Measurements from ENCODE around the gene ZNF491.
"Not testable (repeated sequence)": the region's sequence is repeated elsewhere in the genome, so short reads cannot be mapped to it uniquely, and the experiment has no call there.

The ZNF491 gene

GRCh38 chr19:11798391-11799330 lies at the start of gene ZNF491:
TSS of gene ZNF491 (plus strand) at chr19:11798523. CDS start at chr19:11805954, 7,431 bp downstream.
- DNase-seq = peak; percentile 77

- DNase-seq = no peak
Observed at GRCh38 chr19:11749751-11750150, 48.6 kb upstream of the ZNF491 start.

DNA sequence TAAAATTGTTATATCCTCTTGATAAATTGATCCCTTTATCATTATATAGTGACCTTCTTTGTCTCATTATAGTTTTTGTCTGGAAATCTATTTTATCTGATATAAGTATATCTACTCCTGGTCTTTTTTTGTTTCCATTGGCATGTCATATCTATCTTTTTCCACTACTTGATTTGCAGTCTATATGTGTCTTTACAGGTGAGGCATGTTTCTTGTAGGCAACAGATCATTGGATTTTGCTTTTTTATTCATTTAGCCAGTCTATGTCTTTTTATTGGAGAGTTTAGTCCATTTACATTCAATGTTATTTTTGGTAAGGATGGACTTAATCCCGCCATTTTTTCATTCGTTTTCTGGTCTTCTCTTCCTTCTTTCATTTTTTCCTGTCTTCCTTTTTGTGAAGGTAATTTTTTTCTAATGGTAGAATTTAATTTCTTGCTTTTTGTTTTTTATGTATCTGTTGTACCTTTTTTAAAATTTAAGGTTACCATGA lies 46.0 kb upstream of the ZNF491 start:
- DNase-seq = no peak

DNA sequence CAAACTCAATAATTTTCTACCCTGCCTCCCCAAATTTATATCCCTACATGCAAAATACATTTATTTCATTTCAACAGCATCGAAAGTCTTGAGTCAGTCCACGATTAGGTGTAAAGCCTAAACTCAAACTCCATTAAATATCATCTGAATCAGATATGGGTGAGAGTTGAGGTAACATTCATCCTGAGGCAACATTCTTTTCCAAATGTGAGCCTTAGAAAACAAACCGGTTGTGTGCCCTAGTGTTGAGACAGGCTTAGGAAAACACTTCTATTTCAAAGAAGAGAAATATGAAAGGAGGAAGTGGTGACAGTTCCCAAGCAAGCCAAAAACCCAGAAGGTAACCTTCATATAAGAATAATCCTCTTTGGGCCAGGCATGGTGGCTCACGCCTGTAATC lies 43.7 kb upstream of the ZNF491 start:
- no peak for DNase-seq

GRCh38 chr19:11756965-11757364 lies 41.4 kb upstream of the ZNF491 start:
- DNase-seq = no peak

DNA sequence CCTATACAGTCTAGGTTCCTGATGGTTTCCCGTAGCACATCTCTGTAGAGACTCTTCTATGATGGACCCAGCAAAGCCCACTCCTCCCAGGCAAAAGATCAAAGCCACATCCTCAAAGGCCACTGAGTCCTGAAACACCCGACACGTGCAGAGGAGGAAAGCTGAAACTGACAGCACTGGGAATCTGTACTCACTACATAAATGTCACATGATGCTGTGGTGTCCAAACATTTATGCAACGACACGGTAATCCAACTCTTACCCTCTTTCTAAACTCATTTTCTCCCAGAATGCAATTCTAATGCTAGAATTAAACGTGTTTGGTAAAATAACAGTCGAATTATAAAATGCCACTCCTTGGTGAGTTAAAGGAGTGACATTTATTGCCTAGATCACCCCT lies 38.5 kb upstream of the ZNF491 start:
- no peak for DNase-seq

DNA sequence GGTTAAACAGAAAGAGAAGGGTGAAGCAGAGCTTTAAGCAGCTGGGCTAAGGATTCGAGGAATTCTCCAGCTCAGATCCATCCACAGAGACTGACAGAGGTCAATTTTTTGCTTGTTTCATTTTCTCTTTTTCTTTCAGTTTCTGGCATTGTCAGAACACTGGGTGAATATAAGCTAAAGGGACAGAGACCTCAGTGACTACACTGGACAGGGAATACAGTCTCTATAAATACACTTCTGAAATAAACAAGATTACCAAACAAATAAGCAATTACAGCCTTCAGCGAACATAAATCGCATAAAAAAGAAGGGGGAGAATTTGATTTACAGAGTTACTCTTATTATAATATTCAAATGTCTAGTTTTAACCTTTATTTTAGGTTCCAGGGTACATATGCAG lies 35.2 kb upstream of the ZNF491 start:
- DNase-seq = no peak

- DNase-seq = no peak
Observed at GRCh38 chr19:11763611-11764010, 34.7 kb upstream of the ZNF491 start.

DNA sequence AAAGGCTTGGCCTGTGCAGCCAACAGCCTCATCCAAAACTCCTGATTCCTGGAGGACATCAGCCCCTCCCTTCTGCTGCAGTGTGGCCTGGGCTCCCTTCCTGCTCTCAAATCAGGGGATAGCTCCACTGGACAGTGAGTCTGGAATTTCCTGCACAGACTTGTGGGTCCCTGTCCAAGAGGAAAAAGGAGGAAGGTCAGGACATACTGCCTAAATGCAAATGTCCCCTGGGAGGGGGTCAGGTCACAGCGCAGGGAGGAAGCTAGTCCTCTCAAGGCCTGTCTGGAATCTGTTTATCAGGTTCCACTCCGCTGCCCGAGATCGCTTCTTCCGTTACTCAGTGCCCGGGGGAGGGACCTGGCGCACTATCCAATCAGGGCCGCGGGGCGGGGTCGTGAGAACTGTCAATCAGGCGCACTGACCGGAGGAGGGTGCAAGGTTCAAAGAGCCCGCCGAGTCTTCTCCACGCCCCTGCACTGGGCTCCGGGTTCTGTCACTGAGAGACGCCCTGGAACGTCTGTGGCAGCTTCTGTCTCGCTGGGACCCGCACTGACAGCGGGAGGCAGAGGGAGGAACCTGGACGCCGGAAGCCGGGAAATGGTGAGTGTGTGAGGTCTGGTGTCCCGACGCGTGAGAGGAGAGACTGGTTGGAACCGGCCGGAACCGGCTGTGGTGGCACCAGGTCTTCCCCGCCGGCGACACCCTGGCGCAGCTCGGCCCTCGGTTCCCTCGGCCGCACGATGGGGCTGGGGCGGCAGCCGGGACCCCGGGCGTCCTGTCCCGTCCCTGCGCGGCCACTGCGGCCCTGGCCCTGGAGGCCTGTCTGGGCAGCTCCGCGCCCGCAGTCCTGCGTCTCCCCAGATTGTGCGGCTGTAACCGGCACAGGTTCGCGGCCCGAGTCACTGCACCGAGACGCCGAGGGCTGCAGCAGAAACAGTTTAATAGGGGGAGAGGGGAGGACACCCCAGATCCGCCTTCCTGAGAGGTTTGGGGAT lies 31.4 kb upstream of the ZNF491 start, which contains the start of gene ZNF441:
ZNF441 (plus strand) TSS at position 404 of the 995 bp plus-strand sequence; CDS start at position 598, 194 bp downstream.
- peak; percentile 69 for DNase-seq

- DNase-seq = no peak
Observed at GRCh38 chr19:11767633-11768133, 30.6 kb upstream of the ZNF491 start.

DNA sequence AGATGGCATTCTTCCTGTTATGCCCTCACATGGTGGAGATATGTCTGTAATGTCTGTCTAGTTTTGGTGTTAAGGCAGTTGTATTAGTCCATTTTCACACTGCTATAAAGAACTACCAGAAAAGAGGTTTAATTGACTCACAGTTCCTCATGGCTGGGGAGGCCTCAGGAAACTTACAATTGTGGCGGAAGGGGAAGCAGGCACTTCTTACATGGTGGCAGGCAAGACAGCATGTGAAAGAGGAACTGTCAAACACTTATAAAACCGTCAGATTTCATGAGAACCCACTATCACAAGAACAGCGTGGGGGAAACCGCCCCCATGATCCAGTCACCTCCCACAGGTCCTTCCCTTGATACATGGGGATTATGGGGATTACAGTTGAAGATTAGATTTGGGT lies 28.3 kb upstream of the ZNF491 start:
- no peak for DNase-seq

- not testable (repeated sequence) for DNase-seq
Observed at GRCh38 chr19:11771520-11771919, 26.8 kb upstream of the ZNF491 start.

DNA sequence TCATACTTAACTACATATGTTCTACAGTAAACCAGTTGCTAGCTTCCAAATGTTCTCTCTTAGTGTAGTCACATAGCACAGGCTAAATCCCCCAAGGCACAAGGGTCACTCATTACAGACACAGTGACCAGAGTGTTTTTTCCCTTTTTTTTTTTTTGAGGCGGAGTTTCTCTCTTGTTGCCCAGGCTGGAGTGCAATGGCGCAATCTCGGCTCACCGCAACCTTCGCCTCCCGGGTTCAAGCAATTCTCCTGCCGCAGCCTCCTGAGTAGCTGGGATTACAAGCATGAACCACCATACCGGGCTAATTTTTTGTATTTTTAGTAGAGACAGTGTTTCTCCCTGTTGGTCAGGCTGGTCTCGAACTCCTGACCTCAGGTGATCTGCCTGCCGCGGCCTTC lies 21.7 kb upstream of the ZNF491 start:
- DNase-seq = not testable (repeated sequence)

DNA sequence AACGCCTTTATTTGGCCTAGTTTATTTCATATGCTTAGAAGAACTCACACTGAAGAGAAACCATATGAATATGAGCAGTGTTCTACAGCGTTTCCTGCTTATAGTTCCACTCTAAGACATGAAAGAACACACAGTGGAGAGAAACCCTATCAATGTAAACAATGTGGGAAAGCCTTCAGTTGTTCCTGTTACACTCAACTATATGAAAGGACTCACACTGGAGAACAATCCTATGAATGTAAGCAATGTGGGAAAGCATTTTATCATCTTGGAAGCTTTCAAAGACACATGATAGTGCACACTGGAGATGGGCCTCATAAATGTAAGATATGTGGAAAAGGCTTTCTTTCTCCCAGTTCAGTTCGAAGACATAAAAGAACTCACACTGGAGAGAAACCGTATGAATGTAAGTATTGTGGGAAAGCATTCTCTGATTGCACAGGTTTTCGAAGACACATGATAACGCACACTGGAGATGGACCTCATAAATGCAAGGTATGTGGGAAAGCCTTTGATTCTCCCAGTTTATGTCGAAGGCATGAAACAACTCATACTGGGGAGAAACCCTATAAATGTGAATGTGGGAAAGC lies 17.8 kb upstream of the ZNF491 start:
- DNase-seq = no peak

- DNase-seq = no peak
Observed at GRCh38 chr19:11781295-11782057, 16.8 kb upstream of the ZNF491 start.

DNA sequence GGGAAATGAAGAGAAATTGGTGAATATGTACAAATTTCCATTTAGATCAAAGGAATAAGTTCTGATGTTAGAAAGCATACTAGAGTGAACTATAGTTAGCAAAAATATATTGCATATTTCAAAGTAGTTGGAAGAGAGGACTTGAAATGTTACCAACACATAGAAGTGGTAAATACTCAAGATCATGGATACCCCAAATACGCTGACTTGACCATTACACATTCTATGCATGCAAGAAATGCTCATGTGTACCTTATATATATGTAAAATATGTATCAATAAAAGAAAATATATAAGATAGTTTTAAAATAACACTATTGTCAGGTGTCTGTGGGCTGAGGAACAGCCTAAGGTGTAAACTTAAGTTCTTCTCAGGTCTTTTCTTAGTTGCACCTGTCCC lies 14.6 kb upstream of the ZNF491 start:
- DNase-seq = no peak

- DNase-seq = no peak
Observed at GRCh38 chr19:11784356-11784755, 14.0 kb upstream of the ZNF491 start.

- DNase-seq = no peak
Observed at GRCh38 chr19:11787536-11787935, 10.8 kb upstream of the ZNF491 start.

DNA sequence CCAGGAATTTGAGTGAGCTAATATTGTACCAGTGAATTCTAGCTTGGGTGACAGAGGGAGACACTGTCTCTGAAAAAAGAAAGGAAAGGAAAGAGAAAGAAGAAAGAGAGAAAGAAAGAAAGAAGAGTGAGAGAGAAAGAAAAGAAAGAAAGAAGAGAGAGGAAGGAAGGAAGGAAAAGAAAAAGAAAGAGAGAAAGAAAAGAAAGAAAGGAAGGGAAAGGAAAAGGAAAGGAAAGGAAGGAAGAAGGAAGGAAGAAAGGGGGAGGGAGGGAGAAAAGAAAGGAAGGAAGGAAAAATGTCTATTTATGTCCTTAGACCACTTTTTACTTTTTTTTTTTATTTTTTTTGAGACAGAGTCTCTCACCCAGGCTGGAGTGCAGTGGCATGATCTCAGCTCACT lies 5.4 kb upstream of the ZNF491 start:
- DNase-seq = no peak

- peak; percentile 13 for DNase-seq
Observed at GRCh38 chr19:11797491-11797890, 832 bp upstream of the ZNF491 start.

DNA sequence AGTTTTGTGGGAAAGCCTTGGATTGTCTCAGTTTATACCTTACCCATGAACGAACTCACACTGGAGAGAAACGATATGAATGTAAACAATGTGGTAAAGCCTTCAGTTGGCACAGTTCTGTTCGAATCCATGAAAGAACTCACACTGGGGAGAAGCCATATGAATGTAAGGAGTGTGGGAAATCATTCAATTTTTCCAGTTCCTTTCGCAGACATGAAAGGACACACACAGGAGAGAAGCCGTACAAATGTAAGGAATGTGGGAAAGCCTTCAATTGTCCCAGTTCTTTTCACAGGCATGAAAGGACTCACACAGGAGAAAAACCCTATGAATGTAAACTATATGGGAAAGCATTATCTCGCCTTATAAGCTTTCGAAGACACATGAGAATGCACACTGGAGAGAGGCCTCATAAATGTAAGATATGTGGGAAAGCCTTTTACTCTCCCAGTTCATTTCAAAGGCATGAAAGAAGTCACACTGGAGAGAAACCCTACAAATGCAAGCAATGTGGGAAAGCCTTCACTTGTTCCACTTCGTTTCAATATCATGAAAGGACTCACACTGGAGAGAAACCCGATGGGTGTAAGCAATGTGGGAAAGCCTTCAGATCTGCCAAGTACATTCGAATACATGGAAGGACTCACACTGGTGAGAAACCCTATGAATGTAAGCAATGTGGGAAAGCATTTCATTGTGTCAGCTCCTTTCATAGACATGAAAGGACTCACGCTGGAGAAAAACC lies 8.2 kb downstream of the ZNF491 start:
- no peak for DNase-seq

Data from NCI-H2227 treated with DMSO at 0.1 percent for 48 hours (cell line).